NAMALWA (cell line): Measurements from ENCODE around the gene GRM8.
A peak's percentile ranks its signal among the peaks of the same experiment; 100 is the strongest.

ENCODE experiments used
- DNase-seq: peaks from one replicate; pipeline ENCODE4 v3.0.0-alpha.2; 2015; ENCODE audit warnings: low spot score

GRM8 gene

DNA sequence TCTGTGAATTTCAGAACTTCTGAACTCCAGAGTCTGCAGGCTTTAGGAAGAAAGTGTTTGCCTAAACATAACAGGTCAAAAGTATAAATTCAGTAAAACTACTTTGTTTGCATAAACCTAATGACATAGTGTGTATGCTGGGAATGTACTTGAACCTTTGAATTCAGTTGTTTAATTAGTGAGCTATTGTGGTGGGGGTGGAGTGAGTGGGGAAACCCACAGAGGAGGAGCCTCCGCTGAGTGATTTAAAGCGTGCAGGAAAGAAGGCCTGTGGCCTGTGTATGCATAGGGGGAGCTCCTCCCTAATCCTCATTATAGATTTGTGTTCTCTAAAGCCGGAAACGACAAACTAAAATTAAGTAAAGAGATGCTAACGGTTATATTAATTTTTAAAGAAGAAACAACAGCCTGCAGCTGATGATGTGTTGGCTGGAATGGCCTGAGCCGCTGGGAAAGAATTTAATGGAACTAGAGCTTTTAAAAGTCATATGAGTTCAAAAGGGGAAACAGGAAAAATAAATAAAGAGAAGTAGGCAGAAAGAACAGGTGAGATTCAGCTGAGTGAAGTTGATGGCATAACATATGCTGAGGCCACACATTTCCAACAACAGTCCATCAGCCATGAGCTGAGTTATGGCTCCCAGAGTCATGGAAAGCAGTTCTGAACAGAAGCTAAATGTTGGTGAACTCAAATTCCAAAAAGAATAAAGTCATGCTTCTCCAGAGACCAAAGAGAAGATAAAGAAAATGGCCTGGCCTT is 595.0 kb downstream of the GRM8 start:
- peak; percentile 17 for DNase-seq

DNA sequence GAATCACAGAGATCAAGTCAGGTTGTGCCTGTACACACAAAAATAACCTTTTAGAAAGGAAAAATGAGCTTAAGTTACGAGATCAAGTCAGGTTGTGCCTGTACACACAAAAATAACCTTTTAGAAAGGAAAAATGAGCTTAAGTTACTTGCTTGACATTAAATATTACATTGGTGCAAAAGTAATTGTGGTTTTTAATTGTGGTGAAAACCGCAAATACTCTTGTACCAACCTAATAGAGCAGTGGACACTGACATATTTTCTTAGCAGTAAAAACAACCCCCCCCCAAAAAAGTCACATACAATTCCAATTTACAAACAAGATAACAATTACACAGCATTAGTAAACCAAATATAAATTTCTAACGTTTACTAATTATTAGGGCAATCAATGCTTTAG is 595.6 kb downstream of the GRM8 start:
- no peak for DNase-seq

DNA sequence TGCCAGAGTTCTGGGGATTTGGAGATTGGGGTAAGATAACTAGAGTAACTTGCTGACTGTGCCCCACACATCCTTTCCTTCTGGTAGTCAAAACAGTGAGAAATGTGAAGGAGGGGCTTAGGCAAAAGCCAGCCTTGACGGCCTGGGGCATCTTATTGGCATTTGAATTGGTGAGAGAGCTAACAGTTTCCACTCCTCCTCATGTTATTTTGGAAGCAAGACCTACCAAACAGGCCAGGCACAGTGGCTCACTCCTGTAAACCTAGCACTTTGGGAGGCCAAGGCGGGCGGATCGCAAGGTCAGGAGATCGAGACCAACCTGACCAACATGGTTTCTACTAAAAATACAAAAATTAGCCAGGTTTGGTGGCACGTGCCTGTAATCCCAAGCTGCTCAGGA is 596.6 kb downstream of the GRM8 start:
- no peak for DNase-seq

DNA sequence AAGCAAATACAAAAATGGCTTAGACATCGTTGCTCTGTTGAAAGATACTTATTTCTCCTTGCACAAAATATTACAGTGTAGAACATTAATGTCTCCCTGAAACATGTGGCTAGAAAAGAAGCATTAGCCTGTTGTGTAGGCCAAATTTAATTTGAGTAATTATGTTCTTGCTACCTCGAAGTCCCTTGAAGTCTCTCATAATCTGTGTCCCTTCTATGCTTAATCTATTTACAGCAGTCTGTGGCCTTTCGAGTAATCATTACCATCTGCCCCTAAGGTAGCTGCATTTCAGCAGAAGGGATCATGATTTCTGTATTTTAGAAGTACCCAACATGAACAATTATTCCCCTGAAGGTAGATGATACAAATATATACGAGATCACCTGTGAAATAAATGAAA is 615.2 kb downstream of the GRM8 start:
- DNase-seq = no peak

DNA sequence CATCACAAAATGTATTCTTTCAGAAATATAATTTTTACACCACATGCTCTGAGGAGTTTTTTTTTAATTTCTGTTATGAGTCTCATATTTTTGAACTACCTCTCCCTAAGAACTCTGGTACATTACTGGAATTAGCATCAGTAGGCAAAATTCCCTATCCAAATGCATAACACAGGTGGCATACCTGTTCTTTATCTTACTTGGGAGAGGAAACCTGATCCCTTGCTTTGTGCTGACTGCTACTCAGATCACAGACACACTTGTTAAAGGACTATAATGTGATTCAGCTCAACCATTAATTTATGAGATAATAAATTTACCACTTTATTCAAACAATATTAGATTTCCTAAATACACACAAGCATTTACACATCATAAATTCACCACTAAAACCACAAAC is 617.2 kb downstream of the GRM8 start:
- no peak for DNase-seq

DNA sequence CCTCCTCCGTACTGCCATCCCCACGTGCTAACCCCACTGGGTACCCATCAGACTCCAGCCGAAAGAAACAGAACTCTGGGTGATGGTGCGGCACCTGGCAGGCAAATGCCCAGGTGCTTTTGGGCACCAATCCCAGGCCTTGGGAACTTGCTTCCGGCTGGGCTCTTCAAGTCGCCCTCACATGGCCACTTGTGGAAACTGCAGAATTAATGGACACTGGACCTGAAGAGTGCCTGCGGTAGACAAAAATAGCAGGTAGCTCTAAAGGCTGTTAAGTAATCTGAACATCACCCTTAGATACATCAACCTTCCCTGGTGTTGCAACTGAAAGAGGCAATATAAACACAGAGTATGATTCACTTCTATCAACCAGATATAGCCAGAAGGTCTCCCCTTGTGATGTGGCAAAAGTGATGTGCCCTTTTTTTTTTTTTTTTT is 644.4 kb downstream of the GRM8 start:
- peak; percentile 45 for DNase-seq

DNA sequence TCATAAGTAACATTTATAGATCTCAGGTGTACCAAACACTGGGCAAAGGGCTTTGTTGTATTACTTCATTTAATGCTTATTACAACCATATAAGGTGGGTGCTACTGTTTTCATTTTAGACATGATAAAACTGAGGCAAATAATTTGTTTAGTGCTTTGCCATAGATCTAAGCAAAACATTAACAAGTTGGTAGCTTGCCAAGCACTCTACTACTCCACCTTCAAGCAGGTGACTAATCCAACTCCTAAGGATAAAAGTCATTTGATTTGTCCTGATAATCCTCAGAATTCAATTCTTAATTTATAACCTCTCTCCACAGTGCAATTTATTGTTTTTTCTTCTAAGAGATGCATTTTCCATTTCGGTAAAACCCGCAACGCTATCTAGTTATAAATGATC is 646.4 kb downstream of the GRM8 start:
- DNase-seq = no peak

DNA sequence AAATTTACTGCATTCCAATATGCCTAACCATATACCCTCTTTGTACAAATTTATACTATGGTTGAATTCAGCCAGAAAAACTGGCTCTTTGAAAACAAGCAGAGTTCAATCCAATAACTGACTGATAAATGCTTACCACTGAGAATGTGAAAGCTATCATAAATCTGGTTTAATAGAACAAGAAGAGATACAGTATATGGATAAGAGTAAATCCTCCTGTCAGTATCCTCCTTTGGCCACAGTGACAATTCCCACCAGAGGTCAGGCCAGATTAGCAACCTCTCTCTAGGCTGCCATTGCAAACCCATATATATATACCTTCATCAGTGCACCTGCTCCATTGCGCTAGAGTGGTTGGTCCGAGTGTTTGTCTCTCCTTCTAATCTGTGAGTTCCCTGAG is 647.2 kb downstream of the GRM8 start:
- DNase-seq = no peak

DNA sequence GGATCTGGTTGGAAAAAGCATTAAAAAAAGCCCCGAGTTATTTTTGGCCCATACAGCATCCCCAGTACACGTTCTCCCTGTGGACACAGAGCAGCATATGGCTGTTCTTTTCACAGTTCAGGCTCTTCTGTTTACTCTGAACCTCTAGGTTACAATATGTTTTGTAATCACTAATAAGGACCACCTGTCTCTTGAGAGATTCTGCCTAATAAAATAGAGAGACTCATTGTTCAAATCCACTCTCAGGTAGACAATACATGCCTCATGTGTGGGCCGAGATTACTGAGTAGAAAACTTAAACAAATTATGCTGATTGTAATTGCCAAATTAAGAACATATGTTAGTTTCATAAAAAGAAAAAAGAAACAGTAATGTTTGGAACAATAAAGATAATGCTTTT is 647.7 kb downstream of the GRM8 start:
- DNase-seq = no peak

DNA sequence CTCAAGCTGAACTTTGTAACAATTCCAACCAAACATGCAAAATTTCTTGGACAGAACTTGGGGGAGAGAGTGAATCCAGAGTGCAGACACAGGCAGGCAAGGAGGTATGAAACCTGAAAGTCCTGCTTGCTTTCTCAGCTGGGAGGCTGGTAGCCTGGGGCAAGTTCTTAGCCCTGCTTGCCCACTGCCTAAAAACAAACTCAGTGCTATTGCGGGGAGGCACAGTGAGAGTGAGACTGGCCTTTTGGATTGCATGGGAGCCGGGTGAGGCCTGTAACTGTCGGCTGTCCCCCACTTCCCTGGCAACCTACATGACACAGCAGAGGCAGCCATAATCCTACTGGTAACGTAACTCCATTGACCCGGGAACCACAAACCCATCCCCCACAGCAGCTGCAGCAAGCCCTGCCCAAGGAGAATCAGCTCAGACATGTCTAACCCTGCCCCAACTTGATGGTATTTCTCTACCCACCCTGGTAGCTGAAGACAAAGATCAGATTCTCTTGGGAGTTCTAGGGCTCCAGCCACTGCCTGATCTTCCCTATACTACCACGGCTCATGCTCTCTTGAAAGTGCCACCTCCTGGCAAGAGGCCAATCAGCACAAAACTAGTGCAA is 663.6 kb downstream of the GRM8 start:
- no peak for DNase-seq

DNA sequence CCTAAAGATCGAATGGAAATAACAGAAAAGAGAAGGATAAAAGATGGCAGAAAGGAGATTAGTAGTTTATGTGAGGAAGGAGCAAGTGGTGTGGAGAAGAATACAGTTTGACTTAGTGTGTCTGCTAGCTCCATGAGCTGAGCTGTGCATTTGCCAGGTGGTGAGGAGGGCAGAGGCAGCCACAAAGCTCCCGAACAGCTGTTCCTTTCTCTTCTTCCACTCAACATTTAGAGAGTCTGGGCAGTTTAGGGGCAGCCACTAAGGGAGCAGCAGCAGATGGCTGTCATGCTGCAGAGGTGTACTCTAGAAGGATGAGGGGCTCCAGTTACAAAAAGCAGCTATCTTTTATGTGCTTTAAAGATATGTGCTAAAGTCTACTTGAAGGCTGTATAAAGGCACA is 674.4 kb downstream of the GRM8 start:
- DNase-seq = no peak

DNA sequence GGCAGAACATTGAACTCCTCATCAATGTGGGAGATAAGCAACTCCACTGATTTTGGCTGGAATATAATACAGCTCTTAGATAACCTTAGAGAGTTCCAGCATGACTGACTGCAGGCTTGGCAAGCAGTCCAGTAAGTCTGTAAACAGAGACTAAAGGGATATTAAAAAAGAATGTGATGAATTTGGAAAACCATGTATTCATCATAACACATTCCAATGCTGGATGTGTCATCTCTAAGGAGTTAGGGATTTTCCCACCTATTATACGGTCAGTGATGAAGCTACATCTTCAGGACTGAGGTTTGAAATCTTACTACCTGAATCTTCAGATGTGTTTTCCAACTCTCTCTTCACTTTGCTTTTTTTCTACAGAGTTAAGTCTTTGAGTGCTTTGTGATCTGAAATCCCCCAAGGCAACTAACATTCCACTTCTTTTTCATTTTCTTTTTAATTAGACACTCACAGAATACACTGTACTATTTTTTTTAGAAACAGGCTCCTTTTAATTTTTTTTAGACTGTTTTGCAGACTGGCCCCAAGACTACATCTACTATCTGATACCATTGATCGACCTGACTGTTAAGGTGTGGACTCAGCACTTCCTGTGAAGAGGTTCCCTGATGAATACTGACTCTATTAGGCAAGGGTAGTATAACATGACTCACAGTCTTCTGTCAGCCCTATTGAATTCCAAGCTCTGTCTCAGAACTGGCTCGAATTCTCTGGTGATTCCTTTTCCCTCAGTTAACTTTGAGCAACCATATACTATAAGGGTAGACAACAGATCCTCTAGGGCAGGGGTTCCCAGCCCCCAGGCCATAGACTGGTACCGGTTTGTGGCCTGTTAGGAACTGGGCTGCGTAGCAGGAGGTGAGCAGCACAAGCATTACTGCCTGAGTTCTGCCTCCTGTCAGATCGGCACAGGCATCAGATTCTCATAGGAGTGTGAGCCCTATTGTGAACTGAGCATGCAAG is 678.2 kb downstream of the GRM8 start:
- DNase-seq = no peak

DNA sequence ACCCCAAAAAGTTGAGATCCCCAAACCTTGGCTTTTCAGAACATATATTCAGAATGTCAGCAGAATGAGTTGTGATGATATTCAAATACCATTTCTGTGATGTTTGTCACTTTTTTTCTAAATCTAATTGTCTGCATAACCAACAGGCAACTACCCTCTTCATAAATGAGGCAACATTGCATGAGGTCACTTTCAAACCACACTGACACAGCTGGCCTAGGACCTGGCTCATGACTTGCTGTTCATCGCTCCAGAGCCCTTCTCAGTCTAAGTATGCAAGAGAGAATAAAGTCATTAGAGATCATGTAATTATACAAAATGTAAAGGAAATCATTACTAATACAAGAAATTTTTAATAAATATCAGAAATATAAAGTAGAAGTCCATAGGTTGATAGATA is 681.9 kb downstream of the GRM8 start:
- DNase-seq = no peak

DNA sequence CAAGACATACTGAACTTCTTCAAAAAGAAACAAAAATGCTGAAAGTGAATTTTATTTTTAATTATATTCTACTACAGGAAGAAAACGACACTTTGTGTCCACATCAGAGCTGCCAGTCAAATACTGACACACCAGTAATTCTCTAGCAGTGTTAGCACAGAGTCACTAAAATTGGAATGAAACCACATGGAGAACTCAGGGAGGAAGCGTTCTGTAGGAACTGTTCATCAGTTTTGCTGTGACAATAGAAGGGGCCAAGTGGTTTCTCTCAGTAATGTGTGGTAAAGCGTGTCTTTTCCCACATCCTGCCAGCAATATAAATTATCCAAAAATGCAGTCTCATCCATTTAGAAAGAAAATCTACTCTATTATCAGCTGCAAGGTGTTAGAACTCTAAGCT is 683.3 kb downstream of the GRM8 start:
- DNase-seq = no peak

DNA sequence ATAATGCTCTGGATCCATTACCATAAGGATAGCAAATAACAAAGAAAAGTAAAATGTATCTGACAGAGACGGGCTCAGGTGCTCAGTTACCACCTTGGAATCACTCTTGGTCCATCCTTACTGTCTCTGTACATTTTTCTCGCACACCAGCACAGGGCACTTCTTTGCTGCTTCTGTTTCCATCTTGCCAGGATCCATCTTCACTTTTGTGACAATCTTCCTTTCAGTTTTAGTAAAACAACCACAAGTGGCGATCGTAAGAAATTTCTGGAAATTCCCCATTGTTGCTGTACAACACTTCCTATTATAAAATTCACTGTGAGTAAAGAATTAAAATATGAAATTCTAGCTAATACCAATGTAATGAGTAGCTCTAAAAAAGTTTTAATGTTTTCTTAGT is 695.5 kb downstream of the GRM8 start:
- DNase-seq = no peak

DNA sequence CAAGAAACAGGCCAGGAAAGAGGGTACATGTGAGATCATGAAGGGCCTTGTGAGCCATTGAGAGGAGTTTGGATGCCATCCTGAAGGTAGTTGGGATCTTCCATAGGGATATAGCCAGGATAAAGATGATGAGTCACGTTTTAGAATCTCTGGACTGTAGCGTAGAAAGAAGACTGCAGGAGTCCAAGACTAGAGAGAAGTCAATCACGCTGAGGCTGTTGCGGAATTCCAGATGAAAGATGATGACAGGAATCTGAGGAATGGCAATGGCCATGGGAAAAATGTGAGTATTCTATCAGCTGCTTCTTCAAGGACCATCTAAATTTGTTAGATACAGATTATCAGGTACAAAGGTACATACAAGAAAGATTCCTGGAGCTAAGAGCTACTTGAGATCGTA is 711.3 kb downstream of the GRM8 start:
- DNase-seq = no peak

DNA sequence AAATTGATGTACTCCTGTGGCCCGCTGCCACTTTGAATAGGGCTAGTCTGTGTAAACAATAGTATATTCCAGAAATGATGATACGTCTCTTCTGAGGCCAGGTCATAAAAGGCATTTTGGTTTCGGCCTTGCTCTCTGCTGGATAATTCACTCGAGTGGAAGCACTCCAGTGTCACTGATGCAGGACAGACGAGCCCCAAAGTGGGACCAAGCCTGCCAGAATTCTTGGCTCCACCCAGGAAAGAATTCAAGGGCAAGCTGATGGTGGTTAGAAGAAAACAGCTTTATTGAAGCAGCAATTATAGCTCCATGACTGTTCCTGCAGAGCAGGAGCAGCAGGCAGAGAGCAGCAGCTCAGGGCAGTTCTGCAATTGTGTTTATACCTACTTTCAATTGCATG is 717.6 kb downstream of the GRM8 start:
- no peak for DNase-seq

DNA sequence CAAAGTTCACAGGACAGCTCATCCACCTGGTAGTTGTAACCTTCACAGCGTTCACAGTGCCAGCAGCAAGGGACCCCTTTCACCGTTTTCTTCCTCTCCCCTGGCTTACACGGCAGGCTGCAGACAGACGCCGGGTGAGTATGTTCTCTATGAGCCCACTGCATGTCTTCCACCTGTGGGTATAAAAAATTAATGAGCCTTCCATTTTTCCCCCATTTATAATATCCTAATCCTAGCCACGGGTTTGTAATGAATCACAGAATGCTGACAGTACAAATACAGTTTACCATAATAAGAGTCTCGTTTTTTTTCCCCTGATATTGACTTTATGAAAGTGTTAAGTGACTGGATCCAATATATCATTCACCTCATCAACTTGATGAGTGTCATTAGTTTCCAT is 719.0 kb downstream of the GRM8 start:
- no peak for DNase-seq

DNA sequence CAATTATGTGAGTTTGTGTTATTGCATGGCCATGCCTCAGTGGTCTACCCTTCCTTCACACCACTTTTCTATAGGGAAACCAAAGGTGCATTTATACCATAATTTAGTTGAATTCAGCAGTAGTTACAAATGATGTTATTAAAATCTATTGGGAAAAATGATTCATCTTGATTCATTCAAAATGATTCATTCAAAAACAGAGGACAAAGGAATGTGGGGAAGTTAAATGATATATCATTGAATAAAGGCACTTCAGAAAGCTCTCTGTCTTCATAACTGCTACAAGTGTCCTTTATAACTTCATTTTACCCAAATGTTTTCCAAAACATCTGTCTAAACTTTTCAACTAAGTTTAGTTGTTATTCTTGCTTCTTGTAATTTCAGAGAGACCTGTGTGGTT is 722.9 kb downstream of the GRM8 start:
- DNase-seq = no peak

DNA sequence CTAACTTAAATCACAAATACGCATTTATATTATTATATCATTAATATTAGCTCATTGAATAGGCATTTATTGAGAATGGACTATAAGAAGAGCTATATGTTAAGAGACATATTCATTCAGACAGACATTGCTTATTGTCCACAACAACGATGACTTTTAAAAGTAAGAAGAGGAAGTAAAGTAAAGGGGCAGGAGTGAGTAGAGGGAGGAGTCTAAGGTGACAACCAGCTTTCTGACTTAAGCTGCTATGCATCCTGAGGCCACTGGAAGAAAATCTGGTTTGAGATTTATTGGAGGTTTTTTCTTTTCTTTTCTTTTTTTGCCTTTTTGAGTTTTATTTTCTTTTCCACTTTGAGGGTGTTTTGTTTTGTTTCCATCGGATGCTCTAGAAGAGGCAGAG is 723.5 kb downstream of the GRM8 start:
- DNase-seq = no peak

DNA sequence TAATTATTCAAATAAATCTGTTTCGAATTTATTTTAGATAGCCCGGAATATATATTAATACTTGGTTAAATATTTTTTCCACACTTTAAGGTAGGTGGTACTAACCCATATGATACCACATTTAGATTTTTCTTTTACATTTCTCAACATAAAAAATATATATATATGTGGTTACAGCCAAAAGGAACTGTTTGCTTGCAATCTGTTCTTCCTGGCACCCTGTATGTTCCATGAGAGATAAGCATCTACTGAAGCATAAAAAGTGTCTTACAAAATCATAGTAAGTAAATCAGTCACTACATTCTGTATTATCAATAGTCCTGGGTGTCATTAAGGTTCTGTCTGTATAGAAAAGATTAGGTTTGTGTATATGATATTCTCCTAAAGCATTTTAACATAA is 726.8 kb downstream of the GRM8 start:
- DNase-seq = no peak

DNA sequence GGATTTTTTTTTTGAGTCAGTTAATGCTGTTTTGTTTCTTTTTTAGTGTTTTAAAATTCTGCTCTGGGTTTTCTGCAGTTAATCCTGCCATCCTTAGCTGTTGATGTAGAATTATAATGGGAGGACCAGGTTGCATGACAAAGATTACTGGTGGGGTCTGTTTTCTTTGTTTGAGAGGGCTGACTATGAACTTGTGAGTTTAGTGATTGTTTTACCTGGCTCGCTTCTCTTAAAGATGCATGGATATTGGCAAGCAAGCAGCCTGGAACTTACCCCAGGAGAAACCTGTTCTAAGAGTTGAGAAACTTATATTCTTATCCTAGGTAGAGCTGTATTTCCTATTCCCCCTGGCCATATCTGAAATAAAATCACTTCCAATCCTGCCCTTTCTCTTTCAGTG is 727.8 kb downstream of the GRM8 start:
- no peak for DNase-seq

DNA sequence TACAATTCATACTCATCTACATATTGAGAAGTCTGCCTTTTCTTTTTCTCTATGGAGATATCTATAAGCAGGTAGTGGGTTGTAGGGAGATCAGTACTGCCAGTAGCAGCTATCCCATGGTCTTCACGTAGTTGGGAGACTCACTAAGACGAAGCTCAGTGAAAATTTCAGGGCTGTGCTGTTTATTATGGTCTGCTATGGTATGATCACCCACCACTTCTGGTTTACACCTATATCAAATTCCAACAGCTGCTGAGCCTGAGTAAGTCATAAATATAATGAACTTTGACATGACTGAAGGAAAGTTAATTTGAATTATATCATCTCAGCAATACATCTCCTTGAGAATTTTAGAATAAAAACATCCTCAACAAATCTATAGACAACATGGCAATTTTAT is 741.7 kb downstream of the GRM8 start:
- no peak for DNase-seq
